B cell (primary cell): ENCODE data around the gene L3MBTL1. TPM values are rescaled to one million over a fixed set of nuclear protein-coding genes. Genes with fewer than 3 reads are reported as not detected.

ENCODE experiments used
- ATAC-seq: fragments of 200-7000 bp; cut with Tn5 transposase; one replicate; pipeline ENCODE4 v1.10.0; 2021; ENCODE audit warnings: low read depth, mild to moderate bottlenecking, moderate number of reproducible peaks, moderate library complexity
- CTCF ChIA-PET: fragments of 350-600 bp; sonication (Branson Sonifier 250); formaldehyde crosslinking; loops from one replicate; lab custom pipeline; 2021; ENCODE audit warnings: antibody characterized with exemption, inconsistent platforms; lab: Charles Lee
- POLR2A ChIA-PET: fragments of 350-600 bp; sonication (Branson Sonifier 250); formaldehyde crosslinking; loops from one replicate; lab custom pipeline; 2021; ENCODE audit warnings: antibody characterized with exemption; lab: Charles Lee
- DNase-seq: peaks from one replicate; pipeline ENCODE4 v3.0.0; 2013
- H2AFZ ChIP-seq: 2 replicates; pipeline ENCODE4 v1.6.1; 2012; ENCODE audit warnings: mild to moderate bottlenecking, low read depth, low read length; ENCODE audit not compliant: insufficient read depth, poor library complexity, severe bottlenecking
- H3K27ac ChIP-seq, 2 donors: 1 replicate in 1 of 2; 2 replicates in 1 of 2; pipeline ENCODE4 v1.5.1; 2012 to 2013; ENCODE audit warnings: low read length in 2 of 2, mild to moderate bottlenecking in 2 of 2, moderate library complexity in 1 of 2
- H3K27me3 ChIP-seq, 4 experiments: fragments of 200-600 bp in 1 of 4; sonication (generic) in 1 of 4; replicated peaks in 1 of 4; 1 replicate in 2 of 4; 2 replicates in 2 of 4; pipeline versions ENCODE4 v1.6.1 to v1.7.0; 2013 to 2016; ENCODE audit warnings: low read length in 3 of 4, mild to moderate bottlenecking in 2 of 4, mixed read lengths in 1 of 4, moderate library complexity in 1 of 4; ENCODE audit not compliant: insufficient read depth in 4 of 4, control insufficient read depth in 3 of 4; ENCODE audit errors: control extremely low read depth in 1 of 4
- H3K36me3 ChIP-seq, 2 experiments: replicated peaks in 1 of 2; 1 replicate in 1 of 2; 2 replicates in 1 of 2; pipeline versions ENCODE4 v1.6.1 to v1.7.1; 2013; ENCODE audit warnings: low read length in 1 of 2; ENCODE audit not compliant: insufficient read depth in 2 of 2, control insufficient read depth in 1 of 2; ENCODE audit errors: control extremely low read depth in 1 of 2, extremely low read depth in 1 of 2
- H3K4me1 ChIP-seq, 2 donors: fragments of 200-600 bp in 1 of 2; sonication (generic) in 1 of 2; 1 replicate in 1 of 2; 2 replicates in 1 of 2; pipeline versions ENCODE4 v1.5.1 to v1.6.1; 2013 to 2017; ENCODE audit warnings: low read length in 2 of 2; ENCODE audit not compliant: control insufficient read depth in 2 of 2, insufficient read depth in 2 of 2
- H3K4me2 ChIP-seq: replicated peaks from 2 replicates; pipeline ENCODE3; 2012; ENCODE audit warnings: mild to moderate bottlenecking, low read depth, low read length; ENCODE audit not compliant: poor library complexity, severe bottlenecking
- H3K4me3 ChIP-seq, 5 experiments: fragments of 200-600 bp in 1 of 5; sonication (generic) in 1 of 5; 1 replicate in 3 of 5; 2 replicates in 2 of 5; pipeline versions ENCODE4 v1.5.1 to v1.7.0; 2011 to 2016; ENCODE audit warnings: low read length in 4 of 5, mild to moderate bottlenecking in 4 of 5, low read depth in 2 of 5, control low read depth in 1 of 5, moderate library complexity in 1 of 5; ENCODE audit not compliant: insufficient read depth in 1 of 5; ENCODE audit errors: control extremely low read depth in 1 of 5, extremely low read depth in 1 of 5
- H3K79me2 ChIP-seq: fragments of 200-600 bp; sonication (generic); one replicate; pipeline ENCODE4 v1.6.0; 2016; ENCODE audit warnings: low read length; ENCODE audit not compliant: control insufficient read depth, insufficient read depth
- H3K9ac ChIP-seq: fragments of 200-600 bp; sonication (generic); 2 replicates; pipeline ENCODE4 v1.6.1; 2017; ENCODE audit warnings: mild to moderate bottlenecking, low read length, moderate library complexity
- H3K9me3 ChIP-seq, 3 donors: one replicate each; pipeline versions ENCODE4 v1.6.1 to v1.7.1; 2013; ENCODE audit warnings: low read length in 2 of 3; ENCODE audit not compliant: control insufficient read depth in 2 of 3, insufficient read depth in 1 of 3; ENCODE audit errors: control extremely low read depth in 1 of 3
- H4K20me1 ChIP-seq: 2 replicates; pipeline ENCODE4 v1.6.0; 2012; ENCODE audit warnings: mild to moderate bottlenecking, low read length; ENCODE audit not compliant: insufficient read depth, control insufficient read depth, poor library complexity, severe bottlenecking
- H3K27ac Mint-ChIP-seq: one replicate; pipeline ENCODE4 v1.8.0; 2021; ENCODE audit warnings: mixed read lengths
- H3K27me3 Mint-ChIP-seq: one replicate; pipeline ENCODE4 v1.8.0; 2021; ENCODE audit warnings: mixed read lengths
- H3K4me1 Mint-ChIP-seq: one replicate; pipeline ENCODE4 v1.8.0; 2021; ENCODE audit warnings: mixed read lengths
- H3K4me3 Mint-ChIP-seq: one replicate; pipeline ENCODE4 v1.8.0; 2021; ENCODE audit warnings: mixed read lengths
- H3K9me3 Mint-ChIP-seq: one replicate; pipeline ENCODE4 v1.8.0; 2022; ENCODE audit warnings: mixed read lengths; ENCODE audit not compliant: insufficient read depth
- EZH2 ChIP-seq: IDR thresholded peaks from 2 replicates; pipeline ENCODE4 v1.6.1; 2012; ENCODE audit warnings: borderline replicate concordance, low read depth, mild to moderate bottlenecking, moderate library complexity, low read length; ENCODE audit not compliant: insufficient read depth, poor library complexity, severe bottlenecking
- WGBS: methylation state at CpG from one replicate; pipeline ENCODE4 v1.1.5; 2013; ENCODE audit warnings: missing lambda C conversion rate; ENCODE audit not compliant: insufficient coverage; 5-methylcytosine and 5-hydroxymethylcytosine counted together
- intact Hi-C: fragments of 100-400 bp; cut with micrococcal nuclease; formaldehyde crosslinking; loops from one replicate; pipeline ENCODE4 v1.10.0; 2022
- polyA plus RNA-seq: library from polyadenylated mRNA; depleted of rRNA; stranded (reverse); fragments of >200 nt; gene quantifications from 2 replicates; pipeline ENCODE4 v1.2.3, GENCODE V29; 2012
- total RNA-seq, 2 donors: library from RNA; stranded (reverse); fragments of 120-200 nt in 1 of 2; gene quantifications; 1 replicate in 1 of 2; 2 replicates in 1 of 2; pipeline versions ENCODE4 v1.2.3 to v1.2.4, GENCODE V29; 2013 to 2022
- TF ChIP-seq, protein P1 (sequence below): fragments of 200-600 bp; IDR thresholded peaks from one replicate; pipeline ENCODE4 v1.8.0; 2022; ENCODE audit warnings: antibody characterized with exemption, mild to moderate bottlenecking

Gene L3MBTL1
- total and polyA plus RNA-seq, 2 donors (not counting 1 experiment from before 2014, with no cell fraction given) = 15.6 to 31.4 TPM

GRCh38 chr20:43542674-43543073, 35.2 kb downstream of the L3MBTL1 start:
- Mint-ChIP-seq H3K9me3 (no peaks in the 10 kb centered on the region), H3K4me3 (no peak overlapping the region), H3K27ac (no peak overlapping the region), H3K4me1 (peaks cover 2% of the 10 kb centered on the region), H3K27me3 (no peaks in the 10 kb centered on the region)
- ATAC-seq (no peak), DNase-seq (no peak)
- Histone ChIP-seq H2AFZ (no peak overlapping the region), H3K27ac (no peak overlapping the region), H4K20me1 (no peaks in the 10 kb centered on the region), H3K4me2 (no peak overlapping the region), H3K4me1 (peaks cover 0 to 4% of the 10 kb centered on the region in 2 donors), H3K79me2 (no peaks in the 10 kb centered on the region), H3K9ac (no peak overlapping the region), H3K36me3 (peaks cover 0 to 2% of the 10 kb centered on the region in 2 experiments), H3K9me3 (no peaks in the 10 kb centered on the region), H3K4me3 (no peak overlapping the region), H3K27me3 (no peaks in the 10 kb centered on the region)
- ChIA-PET CTCF (interaction anchor here (0.6 kb wide), 1 partner anchor 71 kb away, joined by 3 read pairs; no protein-coding TSS in a partner anchor), POLR2A (interaction anchor here (0.7 kb wide), 1 partner anchor 208 kb away, joined by 3 read pairs; no protein-coding TSS in a partner anchor)
- WGBS = no CpG with 5 or more reads among the region's 4 CpGs
- intact Hi-C loops = no loop called here
- TF ChIP-seq, protein P1, sequence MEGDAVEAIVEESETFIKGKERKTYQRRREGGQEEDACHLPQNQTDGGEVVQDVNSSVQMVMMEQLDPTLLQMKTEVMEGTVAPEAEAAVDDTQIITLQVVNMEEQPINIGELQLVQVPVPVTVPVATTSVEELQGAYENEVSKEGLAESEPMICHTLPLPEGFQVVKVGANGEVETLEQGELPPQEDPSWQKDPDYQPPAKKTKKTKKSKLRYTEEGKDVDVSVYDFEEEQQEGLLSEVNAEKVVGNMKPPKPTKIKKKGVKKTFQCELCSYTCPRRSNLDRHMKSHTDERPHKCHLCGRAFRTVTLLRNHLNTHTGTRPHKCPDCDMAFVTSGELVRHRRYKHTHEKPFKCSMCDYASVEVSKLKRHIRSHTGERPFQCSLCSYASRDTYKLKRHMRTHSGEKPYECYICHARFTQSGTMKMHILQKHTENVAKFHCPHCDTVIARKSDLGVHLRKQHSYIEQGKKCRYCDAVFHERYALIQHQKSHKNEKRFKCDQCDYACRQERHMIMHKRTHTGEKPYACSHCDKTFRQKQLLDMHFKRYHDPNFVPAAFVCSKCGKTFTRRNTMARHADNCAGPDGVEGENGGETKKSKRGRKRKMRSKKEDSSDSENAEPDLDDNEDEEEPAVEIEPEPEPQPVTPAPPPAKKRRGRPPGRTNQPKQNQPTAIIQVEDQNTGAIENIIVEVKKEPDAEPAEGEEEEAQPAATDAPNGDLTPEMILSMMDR = no peak
- TF ChIP-seq EZH2 = no peak

DNA sequence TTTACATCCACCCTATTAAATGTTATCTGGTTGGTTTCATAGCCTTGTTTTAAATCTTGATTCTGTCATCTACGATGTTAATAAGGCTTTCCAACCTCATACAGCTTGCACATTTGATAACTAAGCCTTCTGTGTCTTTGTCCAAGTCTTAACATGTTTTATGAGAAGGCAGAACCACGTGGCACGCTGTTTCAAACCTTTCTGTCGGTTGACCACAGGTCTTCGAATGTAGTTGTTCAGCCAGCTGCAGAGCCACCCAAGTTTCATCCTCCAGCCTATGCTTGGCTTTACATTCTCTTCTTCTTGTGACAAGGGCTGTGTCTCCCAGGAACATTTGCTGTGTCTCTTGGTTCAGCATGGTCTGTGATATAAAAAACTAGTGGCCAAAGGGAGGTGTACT, 35.6 kb downstream of the L3MBTL1 start:
- no peak overlapping the region for H2AFZ ChIP-seq
- Mint-ChIP-seq H3K4me3 (no peak overlapping the region), H3K27ac (no peak overlapping the region), H3K4me1 (no peaks in the 10 kb centered on the region), H3K9me3 (no peaks in the 10 kb centered on the region), H3K27me3 (no peaks in the 10 kb centered on the region)
- 88% methylated on average over 4 of the region's 5 CpGs for WGBS
- no peak overlapping the region for H3K27ac ChIP-seq
- H3K4me3 ChIP-seq = no peak overlapping the region
- peaks cover 0 to 2% of the 10 kb centered on the region in 2 experiments for H3K36me3 ChIP-seq
- H3K4me2 ChIP-seq = no peak overlapping the region
- no peaks in the 10 kb centered on the region for H4K20me1 ChIP-seq
- H3K9me3 ChIP-seq = no peaks in the 10 kb centered on the region
- peaks cover 0 to 2% of the 10 kb centered on the region in 2 donors for H3K4me1 ChIP-seq
- ChIA-PET CTCF (no interaction called here), POLR2A (interaction anchor here (0.7 kb wide), 1 partner anchor 208 kb away, joined by 3 read pairs; no protein-coding TSS in a partner anchor)
- DNase-seq (no peak), ATAC-seq (no peak)
- no peaks in the 10 kb centered on the region for H3K79me2 ChIP-seq
- intact Hi-C loops = no loop called here
- TF ChIP-seq EZH2 = no peak
- TF ChIP-seq, protein P1 = no peak
- no peak overlapping the region for H3K9ac ChIP-seq
- no peaks in the 10 kb centered on the region for H3K27me3 ChIP-seq
